ENCODE data around the gene TAX1BP1. TPM values are rescaled to one million over a fixed set of nuclear protein-coding genes. Genes with fewer than 3 reads are reported as not detected.

Gene TAX1BP1
- total RNA-seq, 1 experiment from 2014 or later: 53.6 TPM

DNA sequence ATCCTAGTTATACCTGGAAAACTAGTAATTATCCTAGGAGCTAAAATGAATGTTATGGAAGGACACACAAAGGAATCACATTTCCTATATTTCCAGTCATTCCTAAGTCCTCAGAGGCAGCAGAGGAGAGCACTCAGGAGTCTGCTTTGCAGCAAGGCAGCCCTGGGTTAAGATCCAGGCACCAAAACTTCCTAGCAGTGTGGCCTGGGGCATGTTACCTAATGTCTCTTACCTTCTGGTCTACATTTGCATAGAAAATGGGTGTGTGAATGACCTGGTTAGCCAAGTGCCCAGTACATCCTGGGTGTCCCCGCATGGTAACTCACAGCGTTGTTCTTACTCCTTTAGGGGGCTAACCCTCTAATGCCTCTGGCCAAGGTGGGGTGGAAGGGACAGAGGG lies 135.9 kb downstream of the TAX1BP1 start:
- no peak for DNase-seq (ENCODE audit: low read depth)

DNA sequence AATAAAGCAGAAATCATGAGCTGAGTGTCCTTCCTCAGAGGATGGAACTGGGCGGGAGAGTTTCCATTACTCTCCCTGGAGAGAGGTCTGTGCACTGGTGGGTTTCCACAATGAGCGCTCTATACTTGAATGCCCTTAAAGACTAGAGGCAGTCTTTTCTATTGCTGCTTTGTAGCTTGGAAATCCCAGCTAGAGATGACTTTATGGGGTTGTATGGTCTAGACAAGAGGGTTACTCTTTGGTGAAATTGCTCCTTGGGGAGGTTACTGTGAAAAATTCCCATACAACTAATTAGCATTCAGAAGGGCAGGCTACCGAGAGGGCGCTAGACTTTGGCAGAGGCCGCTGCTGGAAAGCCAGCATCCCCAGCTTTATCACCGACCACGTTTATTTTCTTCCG lies 136.8 kb downstream of the TAX1BP1 start:
- DNase-seq (ENCODE audit: low read depth): no peak

Other genes starting within 250 kb of the TAX1BP1 start
- 33.4 and 36.8 TPM in 2 replicates for gene HIBADH, start 77.3 kb upstream of the TAX1BP1 start, total RNA-seq (2014; rRNA removed; shearing (Covaris generic))

Data from HT1080 (cell line).